HFF-Myc (cell line): ENCODE results near the gene DNAH10.

Source experiments
- DNase-seq: peaks from one replicate; pipeline ENCODE4 v3.0.0-alpha.2; 2011; ENCODE audit warnings: low read depth; ENCODE audit errors: extremely low read depth
- H3K4me3 ChIP-seq: replicated peaks from 2 replicates; pipeline ENCODE4 v1.5.1; 2011; ENCODE audit warnings: low read depth, mild to moderate bottlenecking, control low read depth, low read length
- TF ChIP-seq, protein P1 (sequence below): IDR thresholded peaks from 2 replicates; pipeline ENCODE4 v1.5.1; 2012; ENCODE audit warnings: mild to moderate bottlenecking, low read depth, low read length, control low read depth; ENCODE audit errors: missing control alignments

The DNAH10 gene

GRCh38 chr12:123928897-123929296 lies 166.8 kb downstream of the DNAH10 start:
- H3K4me3 ChIP-seq = no peak overlapping the region
- TF ChIP-seq, protein P1, sequence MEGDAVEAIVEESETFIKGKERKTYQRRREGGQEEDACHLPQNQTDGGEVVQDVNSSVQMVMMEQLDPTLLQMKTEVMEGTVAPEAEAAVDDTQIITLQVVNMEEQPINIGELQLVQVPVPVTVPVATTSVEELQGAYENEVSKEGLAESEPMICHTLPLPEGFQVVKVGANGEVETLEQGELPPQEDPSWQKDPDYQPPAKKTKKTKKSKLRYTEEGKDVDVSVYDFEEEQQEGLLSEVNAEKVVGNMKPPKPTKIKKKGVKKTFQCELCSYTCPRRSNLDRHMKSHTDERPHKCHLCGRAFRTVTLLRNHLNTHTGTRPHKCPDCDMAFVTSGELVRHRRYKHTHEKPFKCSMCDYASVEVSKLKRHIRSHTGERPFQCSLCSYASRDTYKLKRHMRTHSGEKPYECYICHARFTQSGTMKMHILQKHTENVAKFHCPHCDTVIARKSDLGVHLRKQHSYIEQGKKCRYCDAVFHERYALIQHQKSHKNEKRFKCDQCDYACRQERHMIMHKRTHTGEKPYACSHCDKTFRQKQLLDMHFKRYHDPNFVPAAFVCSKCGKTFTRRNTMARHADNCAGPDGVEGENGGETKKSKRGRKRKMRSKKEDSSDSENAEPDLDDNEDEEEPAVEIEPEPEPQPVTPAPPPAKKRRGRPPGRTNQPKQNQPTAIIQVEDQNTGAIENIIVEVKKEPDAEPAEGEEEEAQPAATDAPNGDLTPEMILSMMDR = no peak
- no peak for DNase-seq

DNA sequence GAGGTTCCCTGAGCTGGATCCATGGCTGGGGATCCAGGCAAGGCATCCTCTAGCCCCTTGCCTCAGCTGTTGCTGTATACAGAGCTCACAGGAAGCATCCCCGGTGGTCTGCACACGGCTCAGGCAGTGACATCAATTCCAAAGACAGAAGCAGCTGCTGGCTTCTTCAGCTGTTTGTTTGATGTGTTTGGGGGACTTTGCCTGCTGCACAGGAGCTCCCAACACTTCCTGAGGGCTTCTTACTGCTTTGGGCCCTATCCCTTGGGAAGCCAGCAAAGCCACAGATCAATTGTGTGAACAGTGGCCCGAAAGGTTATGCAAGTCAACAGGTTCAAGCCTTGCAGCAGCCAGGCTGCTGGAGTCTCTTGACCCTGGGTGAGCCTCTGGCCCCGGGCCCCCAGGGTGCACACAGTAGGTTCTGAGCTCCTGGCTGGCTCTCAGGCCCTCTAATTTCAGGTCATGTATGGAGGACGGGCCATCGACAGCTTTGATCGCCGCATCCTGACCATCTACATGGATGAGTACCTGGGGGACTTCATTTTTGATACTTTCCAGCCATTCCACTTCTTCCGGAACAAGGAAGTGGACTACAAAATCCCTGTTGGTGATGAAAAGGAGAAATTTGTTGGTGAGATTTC lies 168.0 kb downstream of the DNAH10 start:
- TF ChIP-seq, protein P1 = no peak
- H3K4me3 ChIP-seq = no peak overlapping the region
- DNase-seq = no peak

DNA sequence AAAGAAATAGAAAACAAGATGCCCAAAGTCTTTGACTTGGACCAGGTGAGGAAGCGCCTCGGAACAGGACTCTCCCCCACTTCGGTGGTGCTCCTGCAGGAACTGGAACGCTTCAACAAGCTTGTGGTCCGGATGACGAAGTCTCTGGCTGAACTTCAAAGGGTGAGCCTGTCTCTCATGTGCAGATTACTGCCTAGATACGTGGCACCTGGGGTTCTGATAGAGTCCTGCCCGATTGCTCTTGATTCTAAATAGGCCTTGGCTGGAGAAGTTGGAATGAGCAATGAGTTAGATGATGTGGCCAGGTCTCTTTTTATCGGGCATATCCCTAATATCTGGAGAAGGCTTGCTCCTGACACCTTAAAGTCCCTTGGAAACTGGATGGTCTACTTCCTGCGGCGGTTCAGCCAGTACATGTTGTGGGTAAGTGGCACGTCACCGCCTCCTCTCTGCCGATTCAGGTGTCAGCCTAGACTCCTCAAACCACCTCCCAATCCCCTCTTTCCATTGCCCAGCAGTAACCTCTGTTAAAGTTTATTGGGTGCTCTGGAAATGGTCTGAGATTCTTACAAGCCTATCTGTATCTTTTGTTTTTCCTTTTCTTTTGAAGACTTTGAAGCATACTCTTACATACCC lies 169.7 kb downstream of the DNAH10 start:
- no peak for DNase-seq
- TF ChIP-seq, protein P1 = no peak

GRCh38 chr12:123933214-123933613 lies 171.1 kb downstream of the DNAH10 start:
- TF ChIP-seq, protein P1 = no peak
- DNase-seq = no peak
- H3K4me3 ChIP-seq = no peak overlapping the region

More for the DNA sequence above, 169.7 kb downstream of the DNAH10 start:
- H3K4me3 ChIP-seq = no peak overlapping the region

DNA sequence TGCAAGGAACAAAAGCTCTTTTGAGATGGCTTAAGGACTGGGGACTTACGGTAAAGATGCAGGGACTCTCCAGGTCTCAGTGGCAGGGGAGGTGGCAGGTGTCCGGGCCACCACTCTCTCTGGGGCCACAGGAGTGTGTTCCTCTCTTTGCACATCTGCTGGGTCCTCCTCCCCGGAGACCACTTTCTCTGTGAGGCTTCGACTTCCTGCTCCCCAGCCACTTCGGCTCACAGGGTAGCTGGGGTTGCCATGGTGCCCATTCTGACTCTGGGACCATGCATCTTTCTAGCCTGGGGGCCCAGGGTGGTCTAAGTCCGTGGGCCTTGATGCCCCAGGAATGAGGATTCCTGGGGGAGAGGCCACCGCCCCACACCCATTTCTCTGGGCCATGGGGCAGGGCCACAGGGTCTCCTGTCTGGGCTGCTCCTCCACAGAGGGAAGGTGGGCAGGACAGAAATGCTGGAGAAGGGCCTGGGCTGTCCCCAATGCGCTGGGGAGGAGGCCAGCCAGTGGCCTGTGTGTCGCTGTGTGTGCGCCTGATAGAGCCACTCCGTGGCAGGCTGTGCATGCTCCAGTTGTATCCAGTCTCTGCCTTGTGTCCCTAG lies 172.0 kb downstream of the DNAH10 start:
- no peak overlapping the region for H3K4me3 ChIP-seq
- DNase-seq = no peak
- TF ChIP-seq, protein P1 = no peak

- no peak overlapping the region for H3K4me3 ChIP-seq
- TF ChIP-seq, protein P1 = no peak
- peak; percentile 47 for DNase-seq
These were observed 172.7 kb downstream of the DNAH10 start for GRCh38 chr12:123934829-123935228.
